HEK293 (cell line): ENCODE measurements around the gene UCP3.

Experiments
- CTCF ChIA-PET: fragments of 350-600 bp; formaldehyde crosslinking; extraction: SDS; loops from one replicate; lab custom pipeline; 2021; ENCODE audit warnings: antibody characterized with exemption; lab: Yijun Ruan, JAX
- POLR2A ChIA-PET: fragments of 300-600 bp; formaldehyde crosslinking; extraction: SDS; loops from one replicate; lab custom pipeline; 2020; ENCODE audit warnings: antibody characterized with exemption, inconsistent platforms; lab: Yijun Ruan, JAX
- H3K27ac ChIP-seq: fragments of 200-500 bp; sonication (Bioruptor generic); 2 replicates; pipeline ENCODE4 v1.5.1; 2014; ENCODE audit warnings: low read depth, low read length, control low read depth, inconsistent platforms; ENCODE audit errors: extremely low read depth
- H3K36me3 ChIP-seq, 2 experiments: fragments of 200-500 bp in 1 of 2; sonication (Bioruptor generic) in 1 of 2; 1 replicate in 1 of 2; 2 replicates in 1 of 2; pipeline ENCODE4 v1.5.1; 2014 to 2017; ENCODE audit warnings: inconsistent platforms in 2 of 2, low read length in 2 of 2; ENCODE audit not compliant: control insufficient read depth in 2 of 2, insufficient read depth in 1 of 2
- H3K4me1 ChIP-seq: fragments of 200-500 bp; sonication (Bioruptor generic); 2 replicates; pipeline ENCODE4 v1.5.1; 2014; ENCODE audit warnings: mild to moderate bottlenecking, low read length, inconsistent platforms; ENCODE audit not compliant: control insufficient read depth, insufficient read depth
- H3K4me3 ChIP-seq: 2 replicates; pipeline ENCODE4 v1.5.1; 2011; ENCODE audit warnings: low read depth, mild to moderate bottlenecking, control low read depth, low read length, moderate library complexity
- H3K9me3 ChIP-seq: fragments of 200-500 bp; sonication (Bioruptor generic); 2 replicates; pipeline ENCODE4 v1.5.1; 2014; ENCODE audit warnings: low read depth, low read length, inconsistent platforms; ENCODE audit not compliant: control insufficient read depth, insufficient read depth
- BCL6B ChIP-seq: fragments of 450-650 bp; formaldehyde crosslinking; IDR thresholded peaks from 2 replicates; pipeline ENCODE4 v1.5.1; 2017; ENCODE audit warnings: missing biosample characterization, missing genetic modification characterization
- GLI4 ChIP-seq: fragments of 450-650 bp; formaldehyde crosslinking; IDR thresholded peaks from 2 replicates; pipeline ENCODE4 v1.5.1; 2016; ENCODE audit warnings: missing biosample characterization, missing genetic modification characterization
- ZBTB17 ChIP-seq: fragments of 450-650 bp; formaldehyde crosslinking; IDR thresholded peaks from 2 replicates; pipeline ENCODE4 v1.5.1; 2016; ENCODE audit warnings: missing biosample characterization, missing genetic modification characterization
- ZBTB49 ChIP-seq: fragments of 450-650 bp; formaldehyde crosslinking; IDR thresholded peaks from 2 replicates; pipeline ENCODE4 v1.5.1; 2016; ENCODE audit warnings: missing biosample characterization, missing genetic modification characterization, low read depth
- ZBTB8A ChIP-seq: fragments of 450-650 bp; formaldehyde crosslinking; IDR thresholded peaks from 2 replicates; pipeline ENCODE4 v1.5.1; 2016; ENCODE audit warnings: missing biosample characterization, missing genetic modification characterization
- ZFP3 ChIP-seq: fragments of 450-650 bp; formaldehyde crosslinking; IDR thresholded peaks from 2 replicates; pipeline ENCODE4 v1.5.1; 2016; ENCODE audit warnings: low read depth, missing biosample characterization, missing genetic modification characterization
- ZIC2 ChIP-seq: fragments of 450-650 bp; formaldehyde crosslinking; IDR thresholded peaks from 2 replicates; pipeline ENCODE4 v1.5.1; 2016; ENCODE audit warnings: missing biosample characterization, missing genetic modification characterization
- ZNF175 ChIP-seq: fragments of 450-650 bp; formaldehyde crosslinking; IDR thresholded peaks from 2 replicates; pipeline ENCODE4 v1.5.1; 2016; ENCODE audit warnings: missing biosample characterization, missing genetic modification characterization
- ZNF184 ChIP-seq: fragments of 450-650 bp; IDR thresholded peaks from 2 replicates; pipeline ENCODE4 v1.5.1; 2018; ENCODE audit warnings: missing biosample characterization, mild to moderate bottlenecking, missing genetic modification characterization
- ZNF24 ChIP-seq: fragments of 450-650 bp; formaldehyde crosslinking; IDR thresholded peaks from 2 replicates; pipeline ENCODE4 v1.5.1; 2016; ENCODE audit warnings: missing biosample characterization, missing genetic modification characterization
- ZNF350 ChIP-seq: fragments of 450-650 bp; formaldehyde crosslinking; IDR thresholded peaks from 2 replicates; pipeline ENCODE4 v1.5.0; 2017; ENCODE audit warnings: missing biosample characterization, mild to moderate bottlenecking, missing genetic modification characterization
- ZNF530 ChIP-seq: fragments of 450-650 bp; formaldehyde crosslinking; IDR thresholded peaks from 2 replicates; pipeline ENCODE4 v1.5.1; 2016; ENCODE audit warnings: low read depth, missing biosample characterization, missing genetic modification characterization
- ZNF548 ChIP-seq: fragments of 450-650 bp; formaldehyde crosslinking; IDR thresholded peaks from 2 replicates; pipeline ENCODE4 v1.5.1; 2016; ENCODE audit warnings: missing biosample characterization, missing genetic modification characterization
- ZNF571 ChIP-seq: fragments of 450-650 bp; formaldehyde crosslinking; IDR thresholded peaks from 2 replicates; pipeline ENCODE4 v1.5.0; 2017; ENCODE audit warnings: missing biosample characterization, missing genetic modification characterization
- ZNF610 ChIP-seq: fragments of 450-650 bp; formaldehyde crosslinking; IDR thresholded peaks from 2 replicates; pipeline ENCODE4 v1.5.1; 2016; ENCODE audit warnings: missing biosample characterization, missing genetic modification characterization, borderline replicate concordance
- ZNF692 ChIP-seq: fragments of 450-650 bp; formaldehyde crosslinking; IDR thresholded peaks from 2 replicates; pipeline ENCODE4 v1.5.1; 2016; ENCODE audit warnings: missing biosample characterization, missing genetic modification characterization
- TF ChIP-seq, protein P1 (sequence below): fragments of 450-650 bp; formaldehyde crosslinking; IDR thresholded peaks from 2 replicates; pipeline ENCODE4 v1.5.1; 2016; ENCODE audit warnings: missing biosample characterization, missing genetic modification characterization

Gene UCP3

DNA sequence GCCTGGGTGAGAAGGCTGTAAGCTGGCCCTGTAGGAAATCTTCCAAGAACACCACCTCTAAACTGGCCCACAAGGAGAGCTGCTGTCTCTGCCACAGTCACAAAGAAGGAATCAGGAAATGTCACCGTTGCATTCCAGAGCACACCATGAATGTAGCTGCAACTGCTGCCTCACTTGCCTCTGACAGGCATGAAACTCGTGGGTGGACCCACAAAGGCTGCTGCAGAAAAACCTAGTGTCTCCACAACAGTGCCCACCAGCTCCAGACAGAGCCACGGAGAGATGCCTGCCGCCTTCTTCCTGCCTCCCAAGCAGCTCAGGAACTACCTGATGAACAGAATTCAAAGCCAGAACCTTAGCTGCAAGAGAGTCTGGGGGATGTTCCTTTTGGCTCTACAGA lies 47.6 kb downstream of the UCP3 start:
- POLR2A ChIA-PET: interaction anchor here (0.5 kb wide), 1 partner anchor 1732 kb away, joined by 3 read pairs; no protein-coding TSS in a partner anchor
- CTCF ChIA-PET: no interaction called here
- Histone ChIP-seq H3K4me3 (no peak overlapping the region), H3K4me1 (no peaks in the 10 kb centered on the region), H3K9me3 (no peaks in the 10 kb centered on the region), H3K36me3 (no peaks in the 10 kb centered on the region), H3K27ac (no peak overlapping the region)
- no peak for TF ChIP-seq ZBTB8A (tag by site-specific recombination)
- no peak for TF ChIP-seq ZBTB49 (tag by site-specific recombination)
- TF ChIP-seq ZNF24 (tag by site-specific recombination): no peak
- TF ChIP-seq, protein P1, sequence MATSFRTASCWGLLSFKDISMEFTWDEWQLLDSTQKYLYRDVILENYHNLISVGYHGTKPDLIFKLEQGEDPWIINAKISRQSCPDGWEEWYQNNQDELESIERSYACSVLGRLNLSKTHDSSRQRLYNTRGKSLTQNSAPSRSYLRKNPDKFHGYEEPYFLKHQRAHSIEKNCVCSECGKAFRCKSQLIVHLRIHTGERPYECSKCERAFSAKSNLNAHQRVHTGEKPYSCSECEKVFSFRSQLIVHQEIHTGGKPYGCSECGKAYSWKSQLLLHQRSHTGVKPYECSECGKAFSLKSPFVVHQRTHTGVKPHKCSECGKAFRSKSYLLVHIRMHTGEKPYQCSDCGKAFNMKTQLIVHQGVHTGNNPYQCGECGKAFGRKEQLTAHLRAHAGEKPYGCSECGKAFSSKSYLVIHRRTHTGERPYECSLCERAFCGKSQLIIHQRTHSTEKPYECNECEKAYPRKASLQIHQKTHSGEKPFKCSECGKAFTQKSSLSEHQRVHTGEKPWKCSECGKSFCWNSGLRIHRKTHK (tag by site-specific recombination): no peak
- no peak for TF ChIP-seq ZNF571 (tag by site-specific recombination)
- no peak for TF ChIP-seq ZNF184
- no peak for TF ChIP-seq ZNF350 (tag by site-specific recombination)
- no peak for TF ChIP-seq ZNF530 (tag by site-specific recombination)

DNA sequence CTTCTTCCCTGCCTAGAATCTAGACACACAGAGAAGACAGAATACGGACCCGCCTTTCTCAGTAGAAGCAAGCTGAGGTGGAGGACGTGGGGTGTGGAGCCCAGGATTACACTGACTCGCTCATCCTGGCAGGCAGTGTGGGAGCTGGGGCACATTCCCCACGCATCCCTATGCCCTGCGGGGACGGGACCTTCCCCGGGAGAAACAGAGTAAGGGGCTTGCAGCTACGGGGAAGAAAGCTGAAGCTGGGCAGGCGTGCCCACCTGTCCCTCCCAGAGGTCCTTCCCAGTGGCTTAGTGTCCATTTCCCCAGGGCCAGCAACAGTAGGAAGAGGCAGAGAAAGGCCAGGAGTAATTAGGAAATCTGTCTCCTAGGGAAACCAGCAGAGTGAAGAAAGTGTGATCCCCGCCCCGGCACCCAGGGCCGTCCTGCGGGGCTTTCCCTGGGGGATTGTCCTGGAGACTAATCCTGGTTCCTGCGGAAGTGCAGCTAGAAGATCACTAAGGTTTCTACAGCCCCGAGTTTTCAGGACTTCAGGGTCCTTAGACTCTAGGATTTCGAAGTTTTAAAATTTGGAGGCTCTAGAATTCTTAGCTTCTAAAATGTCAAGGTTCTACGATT lies 50.3 kb downstream of the UCP3 start:
- Histone ChIP-seq H3K4me3 (no peak overlapping the region), H3K9me3 (no peaks in the 10 kb centered on the region), H3K4me1 (no peaks in the 10 kb centered on the region), H3K36me3 (no peaks in the 10 kb centered on the region), H3K27ac (no peak overlapping the region)
- 0 out of 2 replicates have a peak, but pooled peaks have one; percentile 16 for TF ChIP-seq ZBTB17 (tag by site-specific recombination)
- no peak for TF ChIP-seq ZNF692 (tag by site-specific recombination)
- TF ChIP-seq ZIC2 (tag by site-specific recombination): no peak
- TF ChIP-seq ZNF610 (tag by site-specific recombination): no peak
- no peak for TF ChIP-seq GLI4
- TF ChIP-seq ZNF548 (tag by site-specific recombination): no peak
- no peak for TF ChIP-seq BCL6B (tag by site-specific recombination)
- TF ChIP-seq ZNF175 (tag by site-specific recombination): no peak
- no peak for TF ChIP-seq ZFP3 (tag by site-specific recombination)
- CTCF ChIA-PET: interaction anchor here (0.6 kb wide), 2 partner anchors 133 to 249 kb away, joined by 3 to 4 read pairs; no protein-coding TSS in a partner anchor
- POLR2A ChIA-PET: interaction anchor here (0.6 kb wide), 1 partner anchor 293 kb away, joined by 5 read pairs; no protein-coding TSS in a partner anchor
